Right ventricle myocardium superior (tissue), 1 donor: ENCODE results near the gene GALM. TPM values are rescaled to one million over a fixed set of nuclear protein-coding genes. Genes with fewer than 3 reads are reported as not detected.
"Not testable (repeated sequence)": the region's sequence is repeated elsewhere in the genome, so short reads cannot be mapped to it uniquely, and the experiment has no call there.

ENCODE experiments used
- ATAC-seq: fragments of 200-7000 bp; cut with Tn5 transposase; one replicate; pipeline ENCODE4 v1.9.1; 2020; ENCODE audit warnings: mild to moderate bottlenecking; ENCODE audit not compliant: poor library complexity
- DNase-seq: peaks from one replicate; pipeline ENCODE4 v3.0.0-alpha.2; 2020
- intact Hi-C: fragments of 100-400 bp; cut with DNase I; formaldehyde crosslinking; loops from one replicate; pipeline ENCODE4 v1.11.2; 2022
- total RNA-seq: library from RNA; stranded (reverse); fragmentation: NEBNext Ultra II Directional; extraction: Animal tissue kit (Norgen Biotek cat#: 25700); gene quantifications from one replicate; pipeline ENCODE4 v1.2.1, GENCODE V29; 2021
- donor health status: DM: no; HTN: yes; CAD: no; lungs with severe emphysema.

Gene GALM
- total RNA-seq, 1 donor from 2014 or later: 14.7 TPM

DNA sequence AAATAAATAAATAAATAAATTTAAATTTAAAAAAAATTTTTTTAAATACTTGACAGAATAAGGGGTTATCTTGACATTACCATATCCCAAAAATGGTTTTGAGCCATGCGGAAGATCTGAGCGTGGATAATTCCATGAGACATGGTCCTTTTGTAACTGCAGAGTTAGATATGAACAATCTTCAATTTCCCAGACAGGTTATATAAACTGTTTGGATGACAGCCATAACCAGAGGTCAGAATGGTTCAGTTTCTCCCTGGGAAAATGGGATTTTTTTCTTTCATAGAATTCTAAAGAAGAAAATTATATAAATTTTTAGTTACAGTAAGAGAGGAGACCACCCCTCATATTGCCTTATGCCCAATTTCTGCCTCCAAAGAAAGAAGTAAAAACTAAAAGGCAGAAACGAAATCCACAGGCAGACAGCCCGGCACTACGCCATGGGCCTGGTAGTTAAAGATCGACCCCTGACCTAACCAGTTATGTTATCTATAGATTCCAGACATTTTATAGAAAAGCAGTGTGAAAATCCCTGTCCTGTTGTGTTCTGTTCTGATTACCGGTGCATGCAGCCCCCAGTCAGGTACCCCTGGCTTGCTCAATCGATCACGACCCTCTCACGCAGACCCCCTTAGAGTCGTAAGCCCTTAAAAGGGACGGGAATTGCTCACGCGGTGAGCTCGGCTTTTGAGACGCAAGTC, 3.0 kb downstream of the GALM start:
- no peak for ATAC-seq
- DNase-seq: no peak
- intact Hi-C loops: loop anchor here (5.0 kb wide), 1 partner anchor 67 kb away; the partner anchor contains the start of gene HNRNPLL

DNA sequence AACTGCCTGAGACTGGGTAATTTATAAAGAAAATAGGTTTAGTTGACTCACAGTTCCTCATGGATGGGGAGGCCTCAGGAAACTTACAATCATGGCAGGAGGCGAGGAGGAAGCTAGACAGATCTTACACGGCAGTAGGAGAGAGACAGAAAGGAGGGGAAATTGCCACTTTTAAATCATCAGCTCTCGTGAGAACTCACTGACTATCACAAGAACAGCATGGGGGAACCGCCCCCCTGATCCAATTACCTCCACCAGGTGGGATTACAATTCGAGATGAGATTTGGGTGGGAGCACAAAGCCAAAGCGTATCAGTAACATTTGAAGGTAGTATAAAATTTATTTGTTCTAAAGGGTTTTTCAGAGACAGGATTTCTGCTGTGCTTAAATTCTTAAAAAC, 5.4 kb downstream of the GALM start:
- no peak for ATAC-seq
- intact Hi-C loops: no loop called here
- no peak for DNase-seq

DNA sequence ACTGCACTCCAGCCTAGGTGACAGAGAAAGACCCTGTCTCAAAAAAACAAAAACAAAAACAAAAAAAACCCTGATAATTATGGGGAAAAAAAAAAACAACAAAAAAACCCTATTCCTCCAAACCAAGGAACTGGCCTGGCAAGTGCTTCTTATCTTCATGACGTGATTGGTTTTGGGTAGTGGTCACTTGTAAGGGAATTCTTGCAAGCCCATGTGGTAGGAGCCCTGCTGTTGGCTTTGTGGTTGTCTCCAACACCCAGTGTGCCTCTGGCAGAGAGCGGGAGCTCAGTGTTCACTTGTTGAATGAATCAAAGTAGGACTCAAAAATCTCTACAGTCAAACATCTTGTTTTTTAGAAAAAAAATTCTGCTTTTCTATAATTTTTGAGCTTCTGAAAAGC, 6.0 kb downstream of the GALM start:
- intact Hi-C loops: no loop called here
- ATAC-seq: no peak
- no peak for DNase-seq

DNA sequence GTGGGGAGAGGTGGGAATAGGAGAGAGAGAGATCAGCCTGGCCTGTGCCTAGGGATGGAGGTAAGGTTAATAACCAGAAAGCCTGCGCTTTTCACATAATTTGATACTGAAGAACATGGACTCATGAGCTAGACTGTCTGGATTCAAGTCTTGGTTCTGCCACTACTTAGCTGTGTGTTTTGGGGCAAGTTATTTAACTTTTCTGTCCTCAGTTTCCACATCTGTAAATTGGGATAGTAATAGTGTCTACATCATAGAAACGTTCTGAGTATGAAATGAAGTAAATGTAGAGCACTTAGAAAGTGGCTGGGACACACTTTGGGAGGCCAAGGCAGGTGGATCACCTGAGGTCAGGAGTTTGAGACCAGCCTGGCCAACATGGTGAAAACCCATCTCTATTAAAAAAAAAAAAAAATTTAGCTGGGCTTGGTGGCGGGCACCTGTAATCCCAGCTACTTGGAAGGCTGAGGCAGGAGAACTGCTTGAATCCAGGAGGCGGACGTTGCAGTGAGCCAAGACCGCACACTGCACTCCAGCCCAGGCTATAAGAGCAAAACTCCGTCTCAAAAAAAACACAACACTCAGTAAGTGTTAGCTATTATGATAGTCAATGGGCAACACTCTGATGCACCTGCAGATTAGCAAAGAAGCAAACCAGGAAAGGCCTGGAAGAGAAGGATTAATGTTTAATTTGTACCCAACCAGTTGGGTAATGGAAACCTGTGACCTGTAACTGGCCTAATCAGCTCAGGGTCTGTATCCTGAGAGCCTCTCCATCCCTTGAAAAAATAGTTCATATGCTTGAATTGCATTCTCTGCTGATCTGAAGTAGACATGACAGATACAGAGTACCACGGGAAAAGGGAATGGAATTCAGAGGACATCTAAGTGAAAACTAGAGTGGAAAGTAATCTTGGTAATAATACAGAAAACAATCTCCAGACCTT, 6.8 kb downstream of the GALM start:
- no peak for DNase-seq
- no peak for ATAC-seq
- intact Hi-C loops: no loop called here

DNA sequence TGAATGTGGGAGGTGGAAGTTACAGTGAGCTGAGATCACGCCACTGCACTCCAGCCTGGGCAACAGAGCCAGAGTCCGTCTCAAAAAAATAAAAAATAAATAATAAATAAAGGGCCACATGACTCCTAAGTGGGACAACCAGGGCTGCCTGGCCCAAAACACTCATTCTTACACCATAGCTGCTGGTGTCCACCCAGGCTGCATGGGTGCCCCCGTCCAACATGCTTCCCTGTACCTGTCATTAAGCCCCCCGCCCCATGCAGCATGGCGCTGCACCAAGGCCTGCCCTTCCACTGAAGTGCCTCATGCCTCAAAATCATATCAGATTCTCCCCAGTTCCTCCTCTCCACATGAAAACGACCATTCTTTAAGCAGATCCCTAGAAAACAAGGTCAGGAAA, 10.8 kb downstream of the GALM start:
- DNase-seq (no peak), ATAC-seq (no peak)
- intact Hi-C loops: no loop called here

DNA sequence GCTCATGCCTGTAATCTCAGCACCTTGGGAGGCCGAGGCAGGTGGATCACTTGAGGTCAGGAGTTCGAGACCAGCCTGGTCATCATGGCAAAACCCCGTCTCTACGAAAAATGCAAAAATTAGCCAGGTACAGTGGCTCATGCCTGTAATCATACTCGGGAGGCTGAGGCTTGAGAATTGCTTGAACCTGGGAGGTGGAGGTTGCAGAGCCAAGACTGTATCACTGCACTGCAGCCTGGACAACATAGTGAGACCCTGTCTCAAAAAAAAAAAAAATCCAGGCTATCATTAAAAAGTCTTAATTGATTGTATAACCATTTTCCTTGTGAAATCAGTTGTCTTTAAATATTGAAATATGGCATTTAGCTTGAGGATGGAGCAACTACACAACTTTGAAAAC, 15.0 kb downstream of the GALM start:
- intact Hi-C loops, ATAC-seq, DNase-seq: not testable (repeated sequence)

DNA sequence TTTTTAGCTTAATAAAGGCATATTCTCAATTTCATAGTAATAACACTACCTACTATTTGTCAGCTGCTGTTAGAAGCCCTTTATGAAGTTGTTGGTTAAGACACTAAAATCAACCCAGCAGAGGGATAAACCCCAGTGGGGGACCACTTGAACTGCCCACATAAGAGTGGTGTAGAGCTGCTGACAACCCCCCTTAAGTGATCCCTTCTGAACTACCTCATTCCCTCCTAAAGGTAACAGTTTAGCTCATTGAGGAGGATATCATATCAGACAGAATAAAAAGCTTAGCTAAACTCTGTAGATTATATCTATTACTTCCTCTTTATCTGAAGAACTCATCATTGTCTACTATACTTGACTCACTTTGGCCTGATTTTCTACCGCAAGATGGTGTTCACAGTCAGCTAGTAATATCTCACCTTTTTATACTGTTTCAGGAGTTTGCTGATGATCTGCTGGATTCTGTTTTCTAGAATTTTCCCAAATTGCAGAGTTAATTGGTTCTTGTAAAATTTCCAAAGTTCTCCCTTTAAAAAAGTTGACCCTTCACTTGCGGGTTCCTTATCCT, 16.2 kb downstream of the GALM start:
- no peak for ATAC-seq
- no peak for DNase-seq
- intact Hi-C loops: no loop called here

DNA sequence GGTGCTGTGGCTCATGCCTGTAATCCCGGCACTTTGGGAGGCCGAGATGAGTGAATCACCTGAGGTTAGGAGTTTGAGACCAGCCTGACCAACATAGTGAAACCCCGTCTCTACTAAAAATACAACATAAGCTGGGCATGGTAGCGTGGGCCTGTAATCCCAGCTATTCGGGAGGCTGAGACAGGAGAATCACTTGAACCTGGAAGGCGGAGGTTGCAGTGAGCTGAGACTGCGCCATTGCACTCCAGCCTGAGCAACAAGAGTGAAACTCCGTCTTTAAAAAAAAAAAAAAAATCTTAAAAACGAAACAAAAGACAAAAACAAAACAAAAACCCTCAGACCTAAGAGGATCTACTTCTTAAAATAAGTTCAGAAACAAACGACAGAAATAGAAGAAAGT, 16.7 kb downstream of the GALM start:
- DNase-seq, intact Hi-C loops, ATAC-seq: not testable (repeated sequence)

DNA sequence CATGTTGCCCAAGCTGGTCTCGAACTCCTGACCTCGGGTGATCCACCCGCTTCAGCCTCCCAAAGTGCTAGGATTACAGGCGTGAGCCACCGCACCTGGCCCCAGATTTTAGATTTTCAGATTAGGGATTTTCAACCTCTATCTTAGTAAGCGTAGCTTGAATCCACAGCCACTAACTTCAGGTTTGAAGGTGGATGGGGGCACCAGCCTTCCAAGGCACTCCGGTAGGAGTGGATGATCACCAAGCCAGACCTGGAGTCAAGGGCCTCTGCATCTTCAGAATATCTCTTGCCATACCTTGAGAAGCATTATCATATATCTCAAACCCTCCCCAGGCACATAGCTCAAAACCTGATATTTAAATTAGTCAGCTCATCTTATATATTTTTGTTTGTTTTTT, 17.9 kb downstream of the GALM start:
- DNase-seq (no peak), ATAC-seq (no peak)
- intact Hi-C loops: no loop called here

DNA sequence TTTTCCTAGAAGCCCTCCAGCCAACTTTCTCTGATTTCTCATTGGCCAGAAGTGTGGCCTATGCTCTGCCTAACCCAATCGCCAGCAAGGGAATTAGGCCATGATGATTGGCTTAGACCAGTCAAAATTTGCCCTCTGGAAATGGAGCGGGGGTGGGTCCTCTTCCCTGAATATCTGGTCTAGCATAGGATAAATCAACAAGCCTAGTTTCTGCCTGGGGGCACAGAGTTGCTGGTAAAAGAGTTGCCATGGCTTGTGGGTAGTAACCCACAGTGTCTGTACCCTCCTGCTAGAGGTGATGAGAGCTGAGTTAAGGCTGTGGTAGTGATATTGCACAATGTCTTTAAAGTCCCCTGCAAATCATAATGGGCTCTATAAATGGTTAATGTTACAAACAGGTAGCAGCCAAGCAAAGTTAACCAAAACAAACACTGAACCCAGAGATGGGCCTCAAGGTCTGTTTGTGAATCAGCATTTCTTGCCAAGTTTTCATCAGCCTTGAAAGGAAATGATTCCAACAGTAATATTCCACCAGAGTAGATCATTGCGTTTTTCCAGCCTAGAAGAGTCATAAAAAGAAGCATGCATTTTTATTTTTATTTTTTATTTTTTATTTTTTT, 19.3 kb downstream of the GALM start:
- intact Hi-C loops: no loop called here
- ATAC-seq (no peak), DNase-seq (no peak)

DNA sequence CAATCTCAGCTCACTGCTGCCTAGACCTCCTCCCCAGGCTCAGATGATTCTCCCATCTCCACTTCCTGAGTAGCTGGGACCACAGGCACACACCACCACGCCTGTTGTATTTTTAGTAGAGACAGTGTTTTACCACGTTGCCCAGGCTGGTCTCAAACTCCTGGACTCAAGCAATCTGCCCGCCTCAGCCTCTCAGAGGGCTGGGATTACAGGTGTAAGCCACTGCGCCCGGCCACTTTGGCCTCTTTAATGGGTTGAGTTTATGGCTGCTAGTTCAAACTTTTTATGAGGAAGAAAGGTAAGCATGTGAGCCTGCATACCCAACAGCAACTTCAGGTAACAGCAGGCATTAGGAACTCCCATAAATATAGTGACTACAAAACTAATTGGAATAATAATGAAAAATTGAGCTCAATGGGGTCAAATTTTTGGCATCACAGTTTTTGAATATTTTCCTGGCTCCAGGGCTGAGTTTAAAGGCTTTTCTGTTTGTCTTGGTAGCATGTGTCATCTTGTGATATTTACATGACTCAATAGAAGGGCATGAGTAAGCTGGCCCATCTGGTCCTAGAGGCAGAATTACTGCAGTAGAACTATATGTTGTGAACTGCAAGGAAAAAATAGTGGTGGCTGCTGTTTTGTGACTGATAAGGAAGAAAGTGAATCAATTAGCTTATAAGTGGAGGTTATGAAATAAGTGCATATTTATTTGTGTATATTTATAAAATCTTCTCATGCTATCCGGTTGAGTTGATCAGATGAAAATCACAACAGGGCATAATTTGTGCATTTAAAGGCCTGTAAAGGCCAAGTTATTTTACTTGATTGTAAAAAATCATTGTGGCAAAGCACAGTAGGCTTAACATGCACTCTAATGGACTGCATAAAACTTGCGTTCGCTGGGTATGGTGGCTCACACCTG, 24.8 kb downstream of the GALM start:
- no peak for DNase-seq
- intact Hi-C loops: no loop called here
- ATAC-seq: no peak

DNA sequence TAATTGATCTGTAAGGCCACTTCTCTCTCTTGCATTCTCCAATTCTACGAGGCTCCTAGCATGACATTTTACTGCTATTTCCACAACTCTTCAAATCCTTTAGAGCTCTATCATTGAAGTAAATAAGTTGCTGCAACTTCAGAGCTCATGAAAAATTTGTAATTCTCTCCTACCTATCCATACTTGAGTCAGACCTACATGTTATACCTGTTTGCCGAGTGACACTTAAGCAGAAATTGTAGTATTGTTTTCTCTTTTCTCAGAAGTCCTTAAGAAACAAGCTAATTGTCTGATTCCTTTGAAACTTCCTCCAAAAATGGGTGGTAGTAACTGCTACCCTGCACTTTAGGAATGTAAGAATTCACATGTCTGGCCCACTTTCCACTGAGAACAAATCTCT, 26.1 kb downstream of the GALM start:
- intact Hi-C loops: no loop called here
- no peak for DNase-seq
- ATAC-seq: no peak

DNA sequence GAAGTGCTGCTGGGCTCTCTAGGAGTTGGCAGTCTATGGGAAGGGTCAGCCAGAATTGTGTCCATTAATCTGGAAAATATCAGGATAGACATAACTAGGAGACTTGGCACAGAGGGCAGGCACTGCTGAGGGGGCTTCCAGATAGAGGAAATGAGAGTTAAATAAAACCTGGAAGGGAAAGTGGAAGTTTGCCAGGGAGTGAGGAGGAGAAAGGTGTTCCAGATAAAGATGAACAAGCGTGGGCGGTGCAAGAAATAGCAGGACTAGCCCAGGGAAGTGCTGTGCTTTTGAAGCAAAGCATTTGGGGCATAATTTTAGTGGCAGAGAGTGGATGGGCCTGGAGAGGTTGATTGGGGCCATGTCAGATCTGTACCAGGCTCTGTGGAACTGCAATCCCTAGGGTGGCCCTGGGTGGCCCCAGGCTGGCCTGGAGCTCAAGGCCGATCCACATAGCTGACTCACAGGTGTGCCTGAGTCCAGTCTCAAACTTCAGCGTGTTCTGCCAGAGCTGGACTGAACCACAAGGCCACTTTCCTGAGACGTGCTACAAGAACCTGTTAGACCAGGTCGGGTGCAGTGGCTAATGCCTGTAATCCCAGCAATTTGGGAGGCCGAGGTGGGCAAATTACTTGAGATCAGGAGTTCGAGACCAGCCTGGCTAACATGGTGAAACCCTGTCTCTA, 26.9 kb downstream of the GALM start:
- ATAC-seq (no peak), DNase-seq (no peak)
- intact Hi-C loops: no loop called here

DNA sequence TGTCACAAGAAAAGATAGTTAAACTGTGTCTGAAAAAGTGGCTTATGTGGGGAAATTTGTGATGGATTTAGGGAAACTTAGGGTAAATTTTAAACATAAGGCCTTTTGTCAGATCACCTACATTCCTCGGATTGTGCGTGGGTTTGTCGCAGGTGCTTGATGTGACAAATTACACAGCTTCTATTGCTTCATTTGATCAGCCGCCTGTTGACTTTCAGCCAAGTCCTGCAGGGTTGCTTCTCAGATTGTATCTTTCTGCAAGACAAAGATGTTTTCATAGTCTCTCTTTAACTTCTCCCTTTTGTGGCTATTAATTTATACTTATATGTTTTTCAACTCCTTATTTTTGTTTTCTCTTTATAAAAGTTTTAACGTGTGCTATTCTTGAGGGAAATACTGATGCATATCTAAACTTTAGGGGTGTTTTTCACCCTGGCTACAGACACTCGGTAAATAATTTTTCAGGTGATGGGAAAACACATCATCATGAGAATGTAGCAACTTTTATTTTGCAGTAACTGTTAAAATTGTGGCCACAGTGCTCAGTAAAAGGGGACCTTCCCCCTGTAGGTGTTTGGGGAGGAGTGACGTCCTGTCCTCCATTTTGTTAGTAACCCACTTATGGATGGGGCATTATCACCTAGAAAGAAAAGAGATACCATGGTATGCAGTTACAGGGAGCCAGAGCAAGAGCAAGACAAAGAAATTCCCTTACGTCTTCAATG, 31.4 kb downstream of the GALM start:
- intact Hi-C loops: no loop called here
- ATAC-seq (no peak), DNase-seq (no peak)

DNA sequence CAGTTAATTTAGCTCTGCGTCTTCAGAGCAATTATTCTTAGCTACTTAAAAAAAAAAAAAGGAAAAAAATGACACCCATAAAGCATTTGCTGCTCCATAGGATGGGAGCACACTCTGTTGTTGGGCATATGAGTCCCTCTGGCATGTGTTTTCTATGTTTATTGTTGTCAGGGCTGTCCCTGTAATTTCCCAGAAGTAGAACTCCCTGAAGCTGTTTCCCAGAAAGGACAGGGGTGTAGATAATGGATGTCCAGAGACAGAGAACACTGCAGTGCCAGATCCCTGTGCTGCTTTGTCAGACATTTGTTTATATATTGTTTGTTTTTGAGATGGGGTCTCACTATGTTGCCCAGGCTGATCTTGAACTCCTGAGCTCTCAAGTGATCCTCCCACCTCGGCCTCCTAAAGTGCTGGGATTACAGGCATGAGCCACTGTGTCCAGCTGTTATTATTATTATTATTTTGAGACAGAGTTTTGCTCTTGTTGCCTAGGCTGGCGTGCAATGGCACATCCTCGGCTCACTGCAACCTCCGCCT, 32.6 kb downstream of the GALM start:
- no peak for DNase-seq
- ATAC-seq: no peak
- intact Hi-C loops: no loop called here

DNA sequence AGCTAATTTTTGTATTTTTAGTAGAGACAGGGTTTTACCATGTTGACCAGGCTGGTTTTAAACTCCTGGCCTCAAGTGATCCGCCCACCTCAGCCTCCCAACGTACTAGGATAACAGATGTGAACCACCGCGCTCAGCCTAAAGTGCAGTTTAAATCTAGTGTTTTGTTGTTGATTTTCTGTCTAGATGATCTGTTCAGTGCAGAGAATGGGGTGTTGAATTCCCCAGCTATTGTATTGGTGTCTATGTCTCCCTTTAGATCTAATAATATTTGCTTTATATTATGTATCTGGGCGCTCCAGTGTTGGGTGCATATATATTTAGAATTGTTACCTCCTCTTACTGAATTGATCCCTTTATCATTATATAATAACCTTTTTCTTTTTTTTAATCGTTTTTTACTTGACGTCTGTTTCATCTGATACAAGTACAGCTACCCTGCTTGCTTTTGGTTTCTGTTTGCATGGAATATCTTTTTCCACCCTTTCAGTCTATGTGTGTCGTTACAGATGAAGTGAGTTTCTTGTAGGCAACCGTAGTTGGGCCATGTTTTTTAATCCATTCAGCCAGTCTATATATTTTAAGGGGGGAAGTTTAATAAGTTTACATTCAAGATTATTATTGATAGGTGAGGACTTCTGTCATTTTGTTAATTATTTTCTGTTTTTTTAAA, 34.3 kb downstream of the GALM start:
- ATAC-seq (no peak), DNase-seq (no peak)
- intact Hi-C loops: no loop called here
